Esophagus squamous epithelium (tissue), 5 donors: ENCODE results near the gene LCTL. TPM values are rescaled to one million over a fixed set of nuclear protein-coding genes. Genes with fewer than 3 reads are reported as not detected.

Source experiments
- DNase-seq: peaks from one replicate; lab custom pipeline; 2025; lab: John Stamatoyannopoulos, UW
- H3K27ac ChIP-seq, 4 donors: fragments of 200-600 bp; sonication (generic); one replicate each; pipeline ENCODE4 v1.5.1; 2016 to 2019; ENCODE audit warnings: mild to moderate bottlenecking in 1 of 4
- H3K27me3 ChIP-seq, 4 donors: fragments of 200-600 bp; sonication (generic); 1 replicate in 3 of 4; 2 replicates in 1 of 4; pipeline versions ENCODE4 v1.5.1 to v1.6.0; 2017 to 2021; ENCODE audit warnings: antibody characterized with exemption in 1 of 4
- H3K36me3 ChIP-seq, 3 donors: fragments of 200-600 bp; sonication (generic); one replicate each; pipeline ENCODE4 v1.5.1; 2016 to 2019
- H3K4me1 ChIP-seq, 3 donors: fragments of 200-600 bp; sonication (generic); one replicate each; pipeline ENCODE4 v1.5.1; 2017 to 2019
- H3K4me3 ChIP-seq, 4 donors: fragments of 200-600 bp; sonication (generic); 1 replicate in 3 of 4; 2 replicates in 1 of 4; pipeline ENCODE4 v1.5.1; 2016 to 2019; ENCODE audit warnings: mild to moderate bottlenecking in 2 of 4, moderate library complexity in 1 of 4
- H3K9me3 ChIP-seq, 3 donors: fragments of 200-600 bp; sonication (generic); one replicate each; pipeline ENCODE4 v1.5.1; 2016 to 2019
- CTCF ChIP-seq, 6 experiments: fragments of 450-650 bp in 4 of 6; fragments of 200-600 bp in 2 of 6; sonication (generic) in 2 of 6; IDR thresholded peaks; one replicate each; pipeline ENCODE4 v1.5.1; 2016 to 2019; ENCODE audit warnings: antibody characterized with exemption in 6 of 6, mild to moderate bottlenecking in 4 of 6, moderate library complexity in 4 of 6
- POLR2A ChIP-seq, 4 donors: fragments of 450-650 bp; IDR thresholded peaks; one replicate each; pipeline ENCODE4 v1.6.1; 2017; ENCODE audit warnings: antibody characterized with exemption in 4 of 4, mild to moderate bottlenecking in 4 of 4, moderate library complexity in 3 of 4
- WGBS, 2 donors: methylation state at CpG; one replicate each; pipeline ENCODE4 v1.1.5; 2018; 5-methylcytosine and 5-hydroxymethylcytosine counted together
- intact Hi-C: fragments of 100-400 bp; cut with DNase I; formaldehyde crosslinking; loops from one replicate; pipeline ENCODE4 v1.15.0; 2022
- total RNA-seq, 4 donors: library from RNA; depleted of rRNA; stranded (reverse); fragments of >200 nt; gene quantifications; one replicate each; pipeline ENCODE4 v1.1.0, GENCODE V29; 2016
- donor health status: DM: yes; HTN: yes; CAD: no.

The LCTL gene
- total RNA-seq, 4 donors from 2014 or later, result not detected

- H3K27me3 ChIP-seq, result peaks cover 0 to 9% (median 0%) of the 10 kb centered on the region in 4 donors
- TF ChIP-seq CTCF (IDR thresholded peaks at IDR 0.05), result no peak
- TF ChIP-seq POLR2A (IDR thresholded peaks at IDR 0.05), result no peak
- no peaks in the 10 kb centered on the region for H3K9me3 ChIP-seq
- WGBS, 2 donors, result 80 to 86% methylated on average over 2 of the region's 8 CpGs
- DNase-seq, result no peak
- no peak overlapping the region for H3K4me3 ChIP-seq
- H3K36me3 ChIP-seq, result no peaks in the 10 kb centered on the region
- no peaks in the 10 kb centered on the region for H3K4me1 ChIP-seq
- no peak overlapping the region for H3K27ac ChIP-seq
- intact Hi-C loops, result no loop called here
Measured at GRCh38 chr15:66588971-66589370, 23.2 kb upstream of the LCTL start.

GRCh38 chr15:66588537-66588936, 22.7 kb upstream of the LCTL start:
- DNase-seq, result no peak
- TF ChIP-seq POLR2A (IDR thresholded peaks at IDR 0.05), result no peak
- peak in 1 of 6 experiments; percentile 11 for TF ChIP-seq CTCF (IDR thresholded peaks at IDR 0.05)
- no peaks in the 10 kb centered on the region for H3K36me3 ChIP-seq
- peaks cover 0 to 9% (median 0%) of the 10 kb centered on the region in 4 donors for H3K27me3 ChIP-seq
- 48 to 50% methylated on average over 1 to 5 of the region's 5 CpGs for WGBS, 2 donors
- intact Hi-C loops, result no loop called here
- H3K27ac ChIP-seq, result no peak overlapping the region
- H3K4me1 ChIP-seq, result no peaks in the 10 kb centered on the region
- H3K4me3 ChIP-seq, result no peak overlapping the region
- H3K9me3 ChIP-seq, result no peaks in the 10 kb centered on the region

- no peak for TF ChIP-seq CTCF (IDR thresholded peaks at IDR 0.05)
- TF ChIP-seq POLR2A (IDR thresholded peaks at IDR 0.05), result no peak
- no peaks in the 10 kb centered on the region for H3K36me3 ChIP-seq
- intact Hi-C loops, result no loop called here
- peaks cover 0 to 9% (median 0%) of the 10 kb centered on the region in 4 donors for H3K27me3 ChIP-seq
- no peaks in the 10 kb centered on the region for H3K4me1 ChIP-seq
- H3K27ac ChIP-seq, result no peak overlapping the region
- H3K4me3 ChIP-seq, result no peak overlapping the region
- WGBS, 2 donors, result 40 to 82% methylated on average over 5 of the region's 5 CpGs
- DNase-seq, result no peak
- no peaks in the 10 kb centered on the region for H3K9me3 ChIP-seq
Measured at GRCh38 chr15:66587749-66588148, 22.0 kb upstream of the LCTL start.

- TF ChIP-seq POLR2A (IDR thresholded peaks at IDR 0.05) (no peak), CTCF (IDR thresholded peaks at IDR 0.05) (no peak)
- intact Hi-C loops, result no loop called here
- Histone ChIP-seq H3K4me3 (no peak overlapping the region), H3K36me3 (no peaks in the 10 kb centered on the region), H3K9me3 (no peaks in the 10 kb centered on the region), H3K4me1 (no peaks in the 10 kb centered on the region), H3K27me3 (peaks cover 0 to 9% (median 0%) of the 10 kb centered on the region in 4 donors), H3K27ac (no peak overlapping the region)
- DNase-seq, result no peak
Measured at GRCh38 chr15:66587020-66587419, 21.2 kb upstream of the LCTL start.

GRCh38 chr15:66586155-66586976, 20.6 kb upstream of the LCTL start:
- DNase-seq, result no peak
- WGBS, 2 donors, result 57 to 68% methylated on average over 13 to 17 of the region's 17 CpGs
- Histone ChIP-seq H3K4me3 (no peak overlapping the region), H3K9me3 (no peaks in the 10 kb centered on the region), H3K4me1 (no peaks in the 10 kb centered on the region), H3K27me3 (peaks cover 0 to 9% (median 0%) of the 10 kb centered on the region in 4 donors), H3K36me3 (no peaks in the 10 kb centered on the region), H3K27ac (no peak overlapping the region)
- intact Hi-C loops, result no loop called here
- no peak for TF ChIP-seq POLR2A (IDR thresholded peaks at IDR 0.05)
- TF ChIP-seq CTCF (IDR thresholded peaks at IDR 0.05), result no peak
